Measurements from ENCODE around the gene NEK5.

DNA sequence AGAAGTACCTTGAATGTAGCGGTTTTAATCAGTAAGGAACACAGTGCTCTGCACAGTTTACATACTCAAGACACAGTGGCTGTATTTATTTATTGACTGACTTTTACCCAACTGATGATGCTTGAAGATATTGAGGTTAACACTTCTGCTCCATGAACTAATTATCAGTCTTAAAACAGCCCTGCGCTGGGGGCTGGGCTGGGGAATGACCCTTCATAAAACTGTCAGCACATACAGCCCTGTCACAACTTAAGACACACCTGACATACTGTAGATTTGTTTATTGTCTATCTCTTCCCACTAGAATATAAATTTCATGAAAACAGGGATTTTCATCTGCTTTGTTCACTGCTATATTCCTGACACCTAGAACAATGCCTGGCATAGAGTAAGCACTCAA, 10.8 kb downstream of the NEK5 start:
- TF ChIP-seq TEAD4 (IDR thresholded peaks at IDR 0.05) (no peak), TAF1 (IDR thresholded peaks at IDR 0.05; ENCODE audit: low read depth) (no peak), FOXM1 (IDR thresholded peaks at IDR 0.05; ENCODE audit: borderline replicate concordance, low read depth) (no peak), YY1 (IDR thresholded peaks at IDR 0.05; ENCODE audit: low read depth) (no peak), EP300 (IDR thresholded peaks at IDR 0.05; ENCODE audit: borderline replicate concordance) (no peak), CREB1 (IDR thresholded peaks at IDR 0.05; ENCODE audit: low read depth) (no peak), RAD21 (IDR thresholded peaks at IDR 0.05; ENCODE audit: low read depth) (no peak), CEBPB (IDR thresholded peaks at IDR 0.05) (no peak), EGR1 (IDR thresholded peaks at IDR 0.05) (no peak), ZBTB7A (IDR thresholded peaks at IDR 0.05; ENCODE audit: low read depth) (no peak), NFIC (IDR thresholded peaks at IDR 0.05) (no peak)
- TF ChIP-seq, protein P1, sequence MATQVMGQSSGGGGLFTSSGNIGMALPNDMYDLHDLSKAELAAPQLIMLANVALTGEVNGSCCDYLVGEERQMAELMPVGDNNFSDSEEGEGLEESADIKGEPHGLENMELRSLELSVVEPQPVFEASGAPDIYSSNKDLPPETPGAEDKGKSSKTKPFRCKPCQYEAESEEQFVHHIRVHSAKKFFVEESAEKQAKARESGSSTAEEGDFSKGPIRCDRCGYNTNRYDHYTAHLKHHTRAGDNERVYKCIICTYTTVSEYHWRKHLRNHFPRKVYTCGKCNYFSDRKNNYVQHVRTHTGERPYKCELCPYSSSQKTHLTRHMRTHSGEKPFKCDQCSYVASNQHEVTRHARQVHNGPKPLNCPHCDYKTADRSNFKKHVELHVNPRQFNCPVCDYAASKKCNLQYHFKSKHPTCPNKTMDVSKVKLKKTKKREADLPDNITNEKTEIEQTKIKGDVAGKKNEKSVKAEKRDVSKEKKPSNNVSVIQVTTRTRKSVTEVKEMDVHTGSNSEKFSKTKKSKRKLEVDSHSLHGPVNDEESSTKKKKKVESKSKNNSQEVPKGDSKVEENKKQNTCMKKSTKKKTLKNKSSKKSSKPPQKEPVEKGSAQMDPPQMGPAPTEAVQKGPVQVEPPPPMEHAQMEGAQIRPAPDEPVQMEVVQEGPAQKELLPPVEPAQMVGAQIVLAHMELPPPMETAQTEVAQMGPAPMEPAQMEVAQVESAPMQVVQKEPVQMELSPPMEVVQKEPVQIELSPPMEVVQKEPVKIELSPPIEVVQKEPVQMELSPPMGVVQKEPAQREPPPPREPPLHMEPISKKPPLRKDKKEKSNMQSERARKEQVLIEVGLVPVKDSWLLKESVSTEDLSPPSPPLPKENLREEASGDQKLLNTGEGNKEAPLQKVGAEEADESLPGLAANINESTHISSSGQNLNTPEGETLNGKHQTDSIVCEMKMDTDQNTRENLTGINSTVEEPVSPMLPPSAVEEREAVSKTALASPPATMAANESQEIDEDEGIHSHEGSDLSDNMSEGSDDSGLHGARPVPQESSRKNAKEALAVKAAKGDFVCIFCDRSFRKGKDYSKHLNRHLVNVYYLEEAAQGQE (IDR thresholded peaks at IDR 0.05; ENCODE audit: low read depth) = no peak
- TF ChIP-seq, protein P2, sequence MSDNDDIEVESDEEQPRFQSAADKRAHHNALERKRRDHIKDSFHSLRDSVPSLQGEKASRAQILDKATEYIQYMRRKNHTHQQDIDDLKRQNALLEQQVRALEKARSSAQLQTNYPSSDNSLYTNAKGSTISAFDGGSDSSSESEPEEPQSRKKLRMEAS (IDR thresholded peaks at IDR 0.05) = no peak

Measured in Ishikawa (cell line).